T-cell (primary cell): Measurements from ENCODE around the gene FAM219A. TPM values are rescaled to one million over a fixed set of nuclear protein-coding genes. Genes with fewer than 3 reads are reported as not detected.
"Not testable (repeated sequence)": the region's sequence is repeated elsewhere in the genome, so short reads cannot be mapped to it uniquely, and the experiment has no call there.

Source experiments
- ATAC-seq, 4 experiments: fragments of 200-7000 bp in 3 of 4; fragments of 150-1000 bp in 1 of 4; cut with Tn5 transposase; replicated peaks in 1 of 4; 1 replicate in 3 of 4; 2 replicates in 1 of 4; pipeline ENCODE4 v1.10.0; 2021; ENCODE audit warnings: moderate library complexity in 3 of 4, mild to moderate bottlenecking in 2 of 4, moderate number of reproducible peaks in 1 of 4
- CTCF ChIA-PET, 2 donors: fragments of 300-600 bp; sonication (Branson Sonifier 250); formaldehyde crosslinking; loops; one replicate each; lab custom pipeline; 2022; ENCODE audit warnings: antibody characterized with exemption in 2 of 2; lab: Charles Lee
- POLR2A ChIA-PET, 2 donors: fragments of 300-600 bp; sonication (Branson Sonifier 250); formaldehyde crosslinking; loops; one replicate each; lab custom pipeline; 2022; ENCODE audit warnings: antibody characterized with exemption in 2 of 2; lab: Charles Lee
- DNase-seq, 35 experiments: peaks; one replicate each; pipeline versions ENCODE4 v3.0.0 to v3.0.0-alpha.2; 2013 to 2023
- H3K27ac ChIP-seq: one replicate; pipeline ENCODE4 v1.5.1; 2013; ENCODE audit warnings: low read length
- H3K27me3 ChIP-seq, 2 experiments: replicated peaks in 1 of 2; 1 replicate in 1 of 2; 2 replicates in 1 of 2; pipeline versions ENCODE4 v1.6.1 to v1.7.0; 2013; ENCODE audit warnings: low read length in 1 of 2, mixed read lengths in 1 of 2; ENCODE audit not compliant: control insufficient read depth in 2 of 2, insufficient read depth in 2 of 2; ENCODE audit errors: extremely low read depth in 1 of 2
- H3K36me3 ChIP-seq, 2 donors: 1 replicate in 1 of 2; 2 replicates in 1 of 2; pipeline versions ENCODE4 v1.6.1 to v1.7.0; 2013; ENCODE audit warnings: low read length in 1 of 2; ENCODE audit not compliant: control insufficient read depth in 2 of 2, insufficient read depth in 1 of 2; ENCODE audit errors: extremely low read depth in 1 of 2
- H3K4me1 ChIP-seq, 2 experiments: 1 replicate in 1 of 2; 2 replicates in 1 of 2; pipeline versions ENCODE4 v1.6.1 to v1.7.0; 2013; ENCODE audit warnings: low read length in 2 of 2, mixed read lengths in 1 of 2; ENCODE audit not compliant: insufficient read depth in 2 of 2, control insufficient read depth in 1 of 2; ENCODE audit errors: extremely low read depth in 1 of 2
- H3K4me3 ChIP-seq, 2 donors: 1 replicate in 1 of 2; 2 replicates in 1 of 2; pipeline versions ENCODE4 v1.5.1 to v1.7.0; 2013; ENCODE audit warnings: mild to moderate bottlenecking in 2 of 2, low read length in 1 of 2, moderate library complexity in 1 of 2; ENCODE audit not compliant: control insufficient read depth in 1 of 2; ENCODE audit errors: extremely low read depth in 1 of 2
- H3K9me3 ChIP-seq: 2 replicates; pipeline ENCODE4 v1.7.0; 2013
- H3K27ac Mint-ChIP-seq, 2 donors: one replicate each; pipeline ENCODE4 v1.8.0; 2020 to 2021; ENCODE audit warnings: mild to moderate bottlenecking in 2 of 2, mixed read lengths in 2 of 2
- H3K27me3 Mint-ChIP-seq, 2 donors: one replicate each; pipeline ENCODE4 v1.8.0; 2021 to 2022; ENCODE audit warnings: mixed read lengths in 2 of 2
- H3K36me3 Mint-ChIP-seq: one replicate; pipeline ENCODE4 v1.8.0; 2021; ENCODE audit warnings: mixed read lengths
- H3K4me1 Mint-ChIP-seq, 3 donors: one replicate each; pipeline ENCODE4 v1.8.0; 2020 to 2022; ENCODE audit warnings: mixed read lengths in 3 of 3, mild to moderate bottlenecking in 1 of 3
- H3K4me3 Mint-ChIP-seq, 3 donors: one replicate each; pipeline ENCODE4 v1.8.0; 2020 to 2022; ENCODE audit warnings: mild to moderate bottlenecking in 3 of 3, mixed read lengths in 3 of 3, moderate library complexity in 3 of 3
- H3K9me3 Mint-ChIP-seq, 3 donors: one replicate each; pipeline ENCODE4 v1.8.0; 2020 to 2022; ENCODE audit warnings: mixed read lengths in 3 of 3
- WGBS: methylation state at CpG from one replicate; pipeline ENCODE4 v1.1.5; 2013; ENCODE audit warnings: missing lambda C conversion rate; ENCODE audit not compliant: insufficient coverage; 5-methylcytosine and 5-hydroxymethylcytosine counted together
- total RNA-seq, 35 experiments: library from RNA in 6 of 35; stranded (reverse) in 6 of 35; fragments of 120-200 nt in 1 of 35; gene quantifications; one replicate each; pipeline versions ENCODE4 v1.2.1 to v1.2.4 and lab custom pipeline; 2013 to 2026

The FAM219A gene
- total RNA-seq, 5 donors from 2014 or later (not counting 1 experiment from before 2014, with no cell fraction given): 10.7 to 20.7 (median 18.7) TPM

DNA sequence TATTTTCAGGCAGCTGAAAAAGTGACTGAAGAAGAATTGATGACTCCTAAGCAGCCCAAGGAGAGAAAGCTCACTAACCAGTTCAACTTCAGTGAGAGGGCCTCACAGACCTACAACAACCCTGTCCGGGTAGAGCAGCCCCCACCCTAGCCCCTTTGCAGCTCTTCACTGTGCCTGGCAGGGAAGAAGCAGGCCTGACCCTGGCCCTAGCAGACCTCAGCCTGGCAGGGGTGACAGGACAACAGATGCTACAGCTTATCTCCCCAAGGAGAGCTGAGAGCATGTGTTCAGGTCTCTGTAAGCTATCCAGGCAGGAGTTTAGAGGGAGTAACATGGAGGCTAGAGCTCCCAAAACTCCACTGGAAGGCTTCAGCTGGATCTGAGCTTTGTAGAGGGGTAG, 32.0 kb upstream of the FAM219A start:
- no peaks in the 10 kb centered on the region for H3K36me3 ChIP-seq
- peaks cover 24 to 49% of the 10 kb centered on the region in 2 donors for H3K27me3 Mint-ChIP-seq
- DNase-seq (no peak), ATAC-seq (no peak)
- ChIA-PET POLR2A (interaction anchor here in 1 of 2 donors (0.5 to 0.6 kb wide), 2 partner anchors 87 to 1346 kb away, joined by 6 to 11 read pairs; no protein-coding TSS in a partner anchor), CTCF (no interaction called here)
- no peak overlapping the region for H3K4me3 ChIP-seq
- H3K4me1 Mint-ChIP-seq: no peaks in the 10 kb centered on the region
- no CpG with 5 or more reads among the region's 1 CpG for WGBS
- H3K27ac Mint-ChIP-seq: no peak overlapping the region
- H3K4me3 Mint-ChIP-seq: no peak overlapping the region
- H3K36me3 Mint-ChIP-seq: no peaks in the 10 kb centered on the region
- peaks cover 6 to 28% of the 10 kb centered on the region in 2 experiments for H3K27me3 ChIP-seq
- H3K9me3 Mint-ChIP-seq: no peaks in the 10 kb centered on the region
- no peaks in the 10 kb centered on the region for H3K4me1 ChIP-seq
- H3K27ac ChIP-seq: no peak overlapping the region
- H3K9me3 ChIP-seq: no peaks in the 10 kb centered on the region

DNA sequence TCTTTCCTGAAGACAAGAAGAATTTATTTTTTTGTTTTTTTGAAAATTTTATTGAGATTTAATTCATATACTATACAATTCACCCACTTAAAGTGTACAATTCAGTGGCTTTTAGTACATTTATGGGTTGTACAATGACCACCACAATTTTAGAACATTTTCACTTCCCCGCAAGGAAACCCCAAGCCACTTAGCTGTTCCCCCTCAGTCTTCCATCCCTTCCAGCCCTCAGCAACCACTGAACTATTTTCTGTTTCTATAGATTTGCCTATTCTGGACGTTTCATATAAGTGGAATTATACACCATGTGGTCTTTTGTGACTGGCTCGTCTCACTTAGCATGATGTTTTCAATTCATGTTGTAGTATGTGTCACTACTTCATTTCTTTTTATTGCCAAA, 28.2 kb upstream of the FAM219A start:
- DNase-seq (no peak), ATAC-seq (no peak)
- no peak overlapping the region for H3K4me3 Mint-ChIP-seq
- no peak overlapping the region for H3K27ac ChIP-seq
- H3K9me3 ChIP-seq: no peaks in the 10 kb centered on the region
- peaks cover 7 to 23% of the 10 kb centered on the region in 2 experiments for H3K27me3 ChIP-seq
- CTCF ChIA-PET: no interaction called here
- no peaks in the 10 kb centered on the region for H3K4me1 ChIP-seq
- POLR2A ChIA-PET: no interaction called here
- no peaks in the 10 kb centered on the region for H3K4me1 Mint-ChIP-seq
- no peaks in the 10 kb centered on the region for H3K36me3 Mint-ChIP-seq
- no peak overlapping the region for H3K27ac Mint-ChIP-seq
- peaks cover 19 to 38% of the 10 kb centered on the region in 2 donors for H3K27me3 Mint-ChIP-seq
- no peaks in the 10 kb centered on the region for H3K9me3 Mint-ChIP-seq
- WGBS: no CpG with 5 or more reads among the region's 3 CpGs
- no peaks in the 10 kb centered on the region for H3K36me3 ChIP-seq
- no peak overlapping the region for H3K4me3 ChIP-seq

DNA sequence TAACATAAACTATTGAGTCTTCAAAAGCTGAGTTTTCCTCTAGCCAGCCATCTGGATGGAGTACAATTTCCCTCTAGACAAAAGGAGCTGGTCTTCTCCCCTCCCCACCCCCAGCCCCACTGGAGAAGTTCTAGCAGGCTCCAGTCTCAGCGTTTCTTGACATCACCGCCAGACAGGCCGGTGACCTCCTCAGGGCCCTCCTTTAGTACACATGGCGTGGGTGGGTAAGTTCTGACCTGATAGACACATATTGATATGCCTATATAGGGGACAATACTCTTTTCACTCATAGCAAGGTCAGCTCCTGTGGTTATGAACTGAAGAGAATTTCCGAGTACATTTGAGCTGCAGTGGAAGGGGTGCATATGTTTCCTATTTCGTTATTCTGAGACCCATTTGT, 27.5 kb upstream of the FAM219A start:
- peaks cover 16 to 35% of the 10 kb centered on the region in 2 donors for H3K27me3 Mint-ChIP-seq

DNA sequence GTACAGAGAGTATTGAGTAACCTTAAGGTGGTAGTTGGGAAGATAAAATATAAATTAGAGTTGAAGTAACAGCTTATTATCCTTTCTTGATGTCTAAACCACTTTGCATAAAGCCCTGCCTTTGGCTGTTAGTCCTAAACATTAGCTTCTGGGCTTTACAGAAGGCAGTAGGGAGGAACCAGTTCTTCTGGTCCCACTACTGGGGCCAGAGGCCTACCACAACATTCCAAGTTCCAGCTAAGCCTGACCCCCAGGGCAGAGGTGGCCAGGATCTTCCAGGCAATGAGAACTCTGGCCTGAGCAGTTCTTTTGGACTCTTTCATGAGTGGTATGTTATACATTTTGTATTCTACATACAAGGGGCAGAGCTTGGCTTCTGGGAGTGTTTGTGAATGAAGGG, 26.3 kb upstream of the FAM219A start:
- Histone ChIP-seq H3K4me3 (no peak overlapping the region), H3K9me3 (no peaks in the 10 kb centered on the region), H3K27ac (no peak overlapping the region), H3K4me1 (no peaks in the 10 kb centered on the region), H3K27me3 (peaks cover 5 to 11% of the 10 kb centered on the region in 2 experiments), H3K36me3 (no peaks in the 10 kb centered on the region)
- Mint-ChIP-seq H3K9me3 (no peaks in the 10 kb centered on the region), H3K36me3 (no peaks in the 10 kb centered on the region), H3K4me1 (no peaks in the 10 kb centered on the region), H3K27ac (no peak overlapping the region), H3K4me3 (no peak overlapping the region), H3K27me3 (peaks cover 20 to 30% of the 10 kb centered on the region in 2 donors)
- CTCF ChIA-PET: no interaction called here
- DNase-seq: no peak
- no peak for ATAC-seq
- POLR2A ChIA-PET: interaction anchor here in 1 of 2 donors (0.6 kb wide), 1 partner anchor 1434 kb away, joined by 10 read pairs; no protein-coding TSS in a partner anchor

More for the DNA sequence above, 27.5 kb upstream of the FAM219A start:
- no peak overlapping the region for H3K27ac Mint-ChIP-seq
- ChIA-PET POLR2A (no interaction called here), CTCF (no interaction called here)
- DNase-seq: no peak
- Histone ChIP-seq H3K27me3 (peaks cover 7 to 20% of the 10 kb centered on the region in 2 experiments), H3K9me3 (no peaks in the 10 kb centered on the region), H3K4me1 (no peaks in the 10 kb centered on the region), H3K27ac (no peak overlapping the region), H3K36me3 (no peaks in the 10 kb centered on the region), H3K4me3 (no peak overlapping the region)
- no CpG with 5 or more reads among the region's 6 CpGs for WGBS
- ATAC-seq: no peak
- no peaks in the 10 kb centered on the region for H3K9me3 Mint-ChIP-seq
- H3K4me1 Mint-ChIP-seq: no peaks in the 10 kb centered on the region
- H3K4me3 Mint-ChIP-seq: no peak overlapping the region
- no peaks in the 10 kb centered on the region for H3K36me3 Mint-ChIP-seq

DNA sequence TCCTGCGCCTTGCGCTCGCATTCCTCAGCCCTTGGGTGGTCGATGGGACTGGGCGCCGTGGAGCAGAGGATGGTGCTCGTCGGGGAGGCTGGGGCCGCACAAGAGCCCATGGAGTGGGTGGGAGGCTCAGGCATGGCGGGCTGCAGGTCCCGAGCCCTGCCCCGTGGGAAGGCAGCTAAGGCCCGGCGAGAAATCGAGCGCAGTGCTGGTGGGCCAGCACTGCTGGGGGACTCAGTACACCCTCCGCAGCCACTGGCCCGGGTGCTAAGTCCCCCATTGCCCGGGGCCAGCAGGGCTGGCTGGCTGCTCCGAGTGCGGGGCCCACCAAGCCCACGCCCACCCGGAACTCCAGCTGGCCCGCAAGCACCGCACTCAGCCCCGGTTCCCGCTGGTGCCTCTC, 24.4 kb upstream of the FAM219A start:
- H3K27ac Mint-ChIP-seq, H3K9me3 Mint-ChIP-seq, H3K36me3 ChIP-seq, H3K9me3 ChIP-seq, DNase-seq, H3K4me3 Mint-ChIP-seq, ATAC-seq, H3K4me3 ChIP-seq, CTCF ChIA-PET, H3K27ac ChIP-seq, POLR2A ChIA-PET, H3K4me1 ChIP-seq, H3K36me3 Mint-ChIP-seq, H3K4me1 Mint-ChIP-seq: not testable (repeated sequence)
- peaks cover 13 to 20% of the 10 kb centered on the region in 2 donors for H3K27me3 Mint-ChIP-seq
- peaks cover 4 to 10% of the 10 kb centered on the region in 2 experiments for H3K27me3 ChIP-seq
- WGBS: 98% methylated on average over 7 of the region's 27 CpGs

DNA sequence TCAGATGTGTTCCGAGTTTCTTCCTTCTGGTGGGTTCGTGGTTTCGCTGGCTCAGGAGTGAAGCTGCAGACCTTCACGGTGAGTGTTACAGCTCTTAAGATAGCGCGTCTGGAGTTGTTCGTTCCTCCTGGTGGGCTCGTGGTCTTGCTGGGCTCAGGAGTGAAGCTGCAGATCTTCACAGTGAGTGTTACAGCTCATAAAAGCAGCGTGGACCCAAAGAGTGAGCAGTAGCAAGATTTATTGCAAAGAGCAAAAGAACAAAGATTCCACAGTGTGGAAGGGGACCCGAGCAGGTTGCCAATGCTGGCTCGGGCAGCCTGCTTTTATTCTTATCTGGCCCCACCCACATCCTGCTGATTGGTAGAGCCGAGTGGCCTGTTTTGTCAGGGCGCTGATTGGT, 23.2 kb upstream of the FAM219A start:
- H3K36me3 Mint-ChIP-seq, DNase-seq, H3K4me1 Mint-ChIP-seq, H3K9me3 Mint-ChIP-seq, H3K36me3 ChIP-seq, H3K4me3 ChIP-seq, H3K4me3 Mint-ChIP-seq, H3K27ac Mint-ChIP-seq, H3K9me3 ChIP-seq, H3K27ac ChIP-seq, POLR2A ChIA-PET, ATAC-seq, H3K4me1 ChIP-seq, CTCF ChIA-PET: not testable (repeated sequence)
- H3K27me3 ChIP-seq: peaks cover 5 to 10% of the 10 kb centered on the region in 2 experiments
- peaks cover 12 to 15% of the 10 kb centered on the region in 2 donors for H3K27me3 Mint-ChIP-seq
- WGBS: 53% methylated on average over 2 of the region's 13 CpGs

DNA sequence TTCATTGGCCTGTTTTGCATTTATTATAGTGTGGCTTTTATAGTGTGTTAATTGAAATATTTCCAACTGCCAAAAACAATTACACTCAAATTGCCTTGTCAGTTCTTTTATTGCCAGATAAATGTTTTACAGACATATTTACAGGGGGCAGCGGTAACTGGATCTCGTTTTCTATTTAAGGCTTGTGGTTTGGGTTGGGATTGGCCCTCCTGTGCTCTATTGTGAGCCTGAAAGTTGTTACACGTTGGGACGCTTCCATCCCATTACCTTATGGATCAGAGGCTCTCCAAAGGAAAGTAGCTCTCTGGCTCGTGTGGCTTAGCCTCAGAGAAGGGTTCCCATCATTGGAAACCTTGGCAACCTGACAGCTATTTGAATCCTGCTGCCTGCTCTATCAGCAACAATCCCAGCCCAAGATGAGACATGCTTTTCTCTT, 21.1 kb upstream of the FAM219A start:
- 43% methylated on average over 1 of the region's 5 CpGs for WGBS
- H3K4me1 Mint-ChIP-seq: no peaks in the 10 kb centered on the region
- no peak overlapping the region for H3K4me3 Mint-ChIP-seq
- peaks cover 17 to 18% of the 10 kb centered on the region in 2 donors for H3K27me3 Mint-ChIP-seq
- no peaks in the 10 kb centered on the region for H3K9me3 ChIP-seq
- H3K36me3 ChIP-seq: no peaks in the 10 kb centered on the region
- H3K36me3 Mint-ChIP-seq: no peaks in the 10 kb centered on the region
- CTCF ChIA-PET: interaction anchor here in 1 of 2 donors (0.6 kb wide), 1 partner anchor 320 kb away, joined by 3 read pairs; no protein-coding TSS in a partner anchor
- H3K27me3 ChIP-seq: peaks cover 6 to 11% of the 10 kb centered on the region in 2 experiments
- ATAC-seq (no peak), DNase-seq (no peak)
- H3K4me1 ChIP-seq: no peaks in the 10 kb centered on the region
- no peak overlapping the region for H3K4me3 ChIP-seq
- H3K27ac ChIP-seq: no peak overlapping the region
- no peaks in the 10 kb centered on the region for H3K9me3 Mint-ChIP-seq
- no peak overlapping the region for H3K27ac Mint-ChIP-seq
- POLR2A ChIA-PET: no interaction called here
